Osteoblast (primary cell): ENCODE measurements around the gene TCOF1. TPM values are rescaled to one million over a fixed set of nuclear protein-coding genes. Genes with fewer than 3 reads are reported as not detected.

ENCODE experiments used
- DNase-seq: peaks from one replicate; pipeline ENCODE4 v3.0.0; 2011; ENCODE audit warnings: low spot score, mixed read lengths; ENCODE audit not compliant: insufficient read length; ENCODE audit errors: missing footprints
- H2AFZ ChIP-seq: 2 replicates; pipeline ENCODE4 v1.6.0; 2011; ENCODE audit warnings: mild to moderate bottlenecking, low read length
- H3K27ac ChIP-seq: 2 replicates; pipeline ENCODE4 v1.5.1; 2011; ENCODE audit warnings: mild to moderate bottlenecking, low read depth, low read length, moderate library complexity
- H3K27me3 ChIP-seq: 2 replicates; pipeline ENCODE4 v1.6.0; 2012; ENCODE audit warnings: mild to moderate bottlenecking, control low read depth, inconsistent platforms, low read length, moderate library complexity; ENCODE audit not compliant: insufficient read depth
- H3K36me3 ChIP-seq: 2 replicates; pipeline ENCODE4 v1.5.1; 2011; ENCODE audit warnings: mild to moderate bottlenecking, low read length, control low read depth, moderate library complexity; ENCODE audit not compliant: insufficient read depth
- H3K4me1 ChIP-seq: 2 replicates; pipeline ENCODE4 v1.5.1; 2011; ENCODE audit warnings: mild to moderate bottlenecking, low read length, control low read depth, moderate library complexity; ENCODE audit not compliant: insufficient read depth
- H3K4me2 ChIP-seq: 2 replicates; pipeline ENCODE4 v1.6.0; 2011; ENCODE audit warnings: mild to moderate bottlenecking, low read length; ENCODE audit not compliant: insufficient read depth
- H3K4me3 ChIP-seq: fragments of 200-600 bp; sonication (generic); 3 replicates; pipeline ENCODE4 v1.5.1; 2012; ENCODE audit warnings: mild to moderate bottlenecking, low read length, inconsistent platforms; ENCODE audit not compliant: insufficient read depth
- H3K79me2 ChIP-seq: 2 replicates; pipeline ENCODE4 v1.6.0; 2012; ENCODE audit warnings: mild to moderate bottlenecking, low read length, control low read depth, inconsistent platforms; ENCODE audit not compliant: insufficient read depth
- H3K9me3 ChIP-seq: 2 replicates; pipeline ENCODE4 v1.5.1; 2011; ENCODE audit warnings: low read depth, low read length, control low read depth
- H4K20me1 ChIP-seq: 2 replicates; pipeline ENCODE4 v1.6.0; 2012; ENCODE audit warnings: mild to moderate bottlenecking, low read length, control low read depth; ENCODE audit not compliant: insufficient read depth
- CTCF ChIP-seq: IDR thresholded peaks from 2 replicates; pipeline ENCODE4 v1.5.1; 2011; ENCODE audit warnings: mild to moderate bottlenecking, low read depth, low read length, moderate library complexity; ENCODE audit errors: extremely low read depth
- total RNA-seq: library from RNA; depleted of rRNA; stranded (reverse); fragments of >200 nt; gene quantifications from 2 replicates; pipeline ENCODE4 v1.2.3, GENCODE V29; 2012

Gene TCOF1
- total RNA-seq, 1 donor, result 12.3 TPM

- H3K79me2 ChIP-seq, result no peaks in the 10 kb centered on the region
- DNase-seq, result no peak
- H2AFZ ChIP-seq, result no peak overlapping the region
- no peaks in the 10 kb centered on the region for H3K4me1 ChIP-seq
- no peak overlapping the region for H3K4me3 ChIP-seq
- H3K9me3 ChIP-seq, result no peaks in the 10 kb centered on the region
- no peaks in the 10 kb centered on the region for H3K27me3 ChIP-seq
- H3K27ac ChIP-seq, result no peak overlapping the region
- TF ChIP-seq CTCF, result no peak
- H3K36me3 ChIP-seq, result no peaks in the 10 kb centered on the region
- H3K4me2 ChIP-seq, result no peak overlapping the region
- H4K20me1 ChIP-seq, result no peaks in the 10 kb centered on the region
These were observed 27.3 kb upstream of the TCOF1 start for GRCh38 chr5:150329881-150330876.

- Histone ChIP-seq H3K27me3 (no peaks in the 10 kb centered on the region), H3K4me1 (no peaks in the 10 kb centered on the region), H4K20me1 (no peaks in the 10 kb centered on the region), H3K4me2 (no peak overlapping the region), H2AFZ (no peak overlapping the region), H3K27ac (no peak overlapping the region), H3K79me2 (no peaks in the 10 kb centered on the region), H3K4me3 (no peak overlapping the region), H3K36me3 (no peaks in the 10 kb centered on the region), H3K9me3 (no peaks in the 10 kb centered on the region)
- no peak for TF ChIP-seq CTCF
- DNase-seq, result no peak
These were observed 24.1 kb upstream of the TCOF1 start for GRCh38 chr5:150333400-150333799.

GRCh38 chr5:150335778-150336177 is 21.7 kb upstream of the TCOF1 start:
- H3K4me2 ChIP-seq, result no peak overlapping the region
- DNase-seq, result no peak
- no peaks in the 10 kb centered on the region for H3K4me1 ChIP-seq

More at GRCh38 chr5:150335778-150336177, 21.7 kb upstream of the TCOF1 start:
- Histone ChIP-seq H3K27me3 (no peaks in the 10 kb centered on the region), H3K36me3 (no peaks in the 10 kb centered on the region), H3K79me2 (no peaks in the 10 kb centered on the region), H3K4me3 (no peak overlapping the region), H3K27ac (no peak overlapping the region), H3K9me3 (no peaks in the 10 kb centered on the region), H4K20me1 (no peaks in the 10 kb centered on the region), H2AFZ (no peak overlapping the region)
- TF ChIP-seq CTCF, result no peak
